HCT116 (cell line): Measurements from ENCODE around the gene HEXB. TPM values are rescaled to one million over a fixed set of nuclear protein-coding genes. Genes with fewer than 3 reads are reported as not detected.

Experiments used
- ATAC-seq: fragments of 200-7000 bp; cut with Tn5 transposase; 2 replicates; pipeline ENCODE4 v1.9.1; 2020; ENCODE audit warnings: mild to moderate bottlenecking, moderate library complexity
- BruUV-seq: library from RNA; stranded (reverse); fragments of 400-500 nt; replicated peaks from 2 replicates; lab custom pipeline; 2021; lab: Mats Ljungman, UMichigan
- CTCF ChIA-PET: fragments of 300-600 bp; sonication (Branson Sonifier 250); formaldehyde crosslinking; loops from one replicate; lab custom pipeline; 2021; ENCODE audit warnings: antibody characterized with exemption; lab: Charles Lee
- POLR2A ChIA-PET: fragments of 300-600, 350-600 bp; sonication (Branson Sonifier 250); formaldehyde crosslinking; loops from one replicate; lab custom pipeline; 2021; ENCODE audit warnings: antibody characterized with exemption; lab: Charles Lee
- RAD21 ChIA-PET, 2 experiments: fragments of 300-600 bp; sonication (Branson Sonifier 250); formaldehyde crosslinking; loops; one replicate each; lab custom pipeline; 2023; ENCODE audit warnings: low total read pairs in 2 of 2; ENCODE audit not compliant: uncharacterized antibody in 2 of 2, unreplicated experiment in 2 of 2, low non-redundant PET in 1 of 2; lab: Charles Lee
- DNase-seq: peaks from one replicate; pipeline ENCODE4 v3.0.0-alpha.2; 2010; ENCODE audit warnings: low read depth, low spot score
- H2AFZ ChIP-seq: fragments of 200-600 bp; shearing (Covaris generic), sonication (generic); 2 replicates; pipeline ENCODE4 v1.6.1; 2017; ENCODE audit warnings: low read depth, mixed run types, mixed read lengths, antibody characterized with exemption, low read length; ENCODE audit not compliant: poor library complexity, severe bottlenecking
- H3K27ac ChIP-seq: 2 replicates; pipeline ENCODE4 v1.5.1; 2012; ENCODE audit warnings: low read depth, low read length
- H3K27me3 ChIP-seq: fragments of 200-600 bp; sonication (generic); 2 replicates; pipeline ENCODE4 v1.6.1; 2016; ENCODE audit warnings: mixed run types, low read length, mixed read lengths; ENCODE audit not compliant: insufficient read depth
- H3K36me3 ChIP-seq, 2 experiments: fragments of 200-500 bp in 1 of 2; fragments of 200-600 bp in 1 of 2; sonication (Bioruptor generic) in 1 of 2; sonication (generic) in 1 of 2; 2 replicates each; pipeline versions ENCODE4 v1.5.1 to v1.6.1; 2014 to 2016; ENCODE audit warnings: low read length in 2 of 2, inconsistent platforms in 1 of 2, mixed read lengths in 1 of 2, mixed run types in 1 of 2; ENCODE audit not compliant: insufficient read depth in 2 of 2, control insufficient read depth in 1 of 2
- H3K4me1 ChIP-seq, 2 experiments: fragments of 200-600 bp in 1 of 2; sonication (generic) in 1 of 2; 2 replicates each; pipeline versions ENCODE4 v1.5.1 to v1.6.1; 2012 to 2017; ENCODE audit warnings: low read length in 2 of 2, inconsistent platforms in 1 of 2, mild to moderate bottlenecking in 1 of 2, mixed read lengths in 1 of 2, mixed run types in 1 of 2, moderate library complexity in 1 of 2; ENCODE audit not compliant: insufficient read depth in 2 of 2, control insufficient read depth in 1 of 2
- H3K4me2 ChIP-seq: fragments of 200-600 bp; sonication (generic); 2 replicates; pipeline ENCODE4 v1.6.1; 2017; ENCODE audit warnings: mixed run types, low read length, mixed read lengths
- H3K4me3 ChIP-seq, 2 experiments: fragments of 200-600 bp in 1 of 2; sonication (generic) in 1 of 2; replicated peaks in 1 of 2; 2 replicates each; pipeline ENCODE4 v1.5.1; 2011 to 2016; ENCODE audit warnings: low read length in 2 of 2, control low read depth in 1 of 2, low read depth in 1 of 2, mild to moderate bottlenecking in 1 of 2, mixed read lengths in 1 of 2, mixed run types in 1 of 2
- H3K79me2 ChIP-seq: fragments of 200-600 bp; sonication (generic); 2 replicates; pipeline ENCODE4 v1.6.1; 2017; ENCODE audit warnings: mild to moderate bottlenecking, mixed run types, low read length, moderate library complexity, mixed read lengths; ENCODE audit not compliant: insufficient read depth
- H3K9ac ChIP-seq: fragments of 200-600 bp; sonication (generic); 2 replicates; pipeline ENCODE4 v1.6.1; 2016; ENCODE audit warnings: low read length, mixed read lengths
- H3K9me2 ChIP-seq: fragments of 200-600 bp; sonication (generic), shearing (Covaris generic); 2 replicates; pipeline ENCODE4 v1.6.1; 2017; ENCODE audit warnings: mixed run types, mild to moderate bottlenecking, moderate library complexity; ENCODE audit not compliant: insufficient read depth
- H3K9me3 ChIP-seq, 2 experiments: fragments of 200-500 bp in 1 of 2; fragments of 200-600 bp in 1 of 2; sonication (Bioruptor generic) in 1 of 2; sonication (generic) in 1 of 2; 2 replicates each; pipeline ENCODE4 v1.6.1; 2014 to 2017; ENCODE audit warnings: low read length in 2 of 2, mixed read lengths in 2 of 2, inconsistent platforms in 1 of 2, low read depth in 1 of 2, mild to moderate bottlenecking in 1 of 2, mixed run types in 1 of 2, moderate library complexity in 1 of 2; ENCODE audit not compliant: control insufficient read depth in 1 of 2, insufficient read depth in 1 of 2
- H4K20me1 ChIP-seq: fragments of 200-600 bp; sonication (generic), shearing (Covaris generic); 2 replicates; pipeline ENCODE4 v1.6.1; 2017; ENCODE audit warnings: mixed run types, mild to moderate bottlenecking, moderate library complexity; ENCODE audit not compliant: insufficient read depth
- CBX3 ChIP-seq: IDR thresholded peaks from 2 replicates; pipeline ENCODE4 v1.6.1; 2012; ENCODE audit warnings: low read depth
- CEBPB ChIP-seq: IDR thresholded peaks from 2 replicates; pipeline ENCODE4 v1.6.1; 2012; ENCODE audit warnings: low read depth
- JUND ChIP-seq: IDR thresholded peaks from 2 replicates; pipeline ENCODE4 v1.6.1; 2012
- POLR2A ChIP-seq: IDR thresholded peaks from 2 replicates; pipeline ENCODE4 v1.7.0; 2011; ENCODE audit warnings: borderline replicate concordance; ENCODE audit not compliant: insufficient read depth, insufficient read length; ENCODE audit errors: extremely low read depth
- POLR2AphosphoS5 ChIP-seq: IDR thresholded peaks from 2 replicates; pipeline ENCODE4 v1.6.1; 2011; ENCODE audit warnings: mild to moderate bottlenecking, low read depth, low read length, moderate library complexity
- SRF ChIP-seq: IDR thresholded peaks from 2 replicates; pipeline ENCODE4 v1.6.1; 2012; ENCODE audit warnings: low read depth
- ZNF274 ChIP-seq: fragments of 200-500 bp; sonication (Bioruptor generic); IDR thresholded peaks from 2 replicates; pipeline ENCODE4 v1.6.1; 2014; ENCODE audit warnings: mild to moderate bottlenecking, low read depth, low read length, inconsistent platforms
- intact Hi-C: fragments of 100-400 bp; cut with micrococcal nuclease; formaldehyde crosslinking; loops from 2 replicates; pipeline ENCODE4 v1.10.0; 2022
- total RNA-seq: library from RNA; stranded (reverse); gene quantifications from one replicate; pipeline ENCODE4 v1.2.1, GENCODE V29; 2021; ENCODE audit not compliant: unreplicated experiment
- TF ChIP-seq, protein P1 (sequence below), 3 experiments: fragments of 200-600 bp in 1 of 3; sonication (generic) in 1 of 3; IDR thresholded peaks in 2 of 3; conservative IDR thresholded peaks in 1 of 3; 2 replicates each; pipeline ENCODE4 v1.5.1; 2012 to 2017; ENCODE audit warnings: low read depth in 2 of 3, low read length in 2 of 3, antibody characterized with exemption in 1 of 3, borderline replicate concordance in 1 of 3, control low read depth in 1 of 3, mild to moderate bottlenecking in 1 of 3, mixed read lengths in 1 of 3, mixed run types in 1 of 3, moderate library complexity in 1 of 3; ENCODE audit not compliant: insufficient read depth in 1 of 3
- TF ChIP-seq, protein P2 (sequence below): IDR thresholded peaks from 2 replicates; pipeline ENCODE4 v1.6.1; 2012
- TF ChIP-seq, protein P3 (sequence below): IDR thresholded peaks from 2 replicates; pipeline ENCODE4 v1.6.1; 2011; ENCODE audit warnings: mild to moderate bottlenecking, low read length, moderate library complexity; ENCODE audit not compliant: insufficient replicate concordance; ENCODE audit errors: extremely low read depth

Gene HEXB
- total RNA-seq, 1 experiment from 2014 or later: 123 TPM

DNA sequence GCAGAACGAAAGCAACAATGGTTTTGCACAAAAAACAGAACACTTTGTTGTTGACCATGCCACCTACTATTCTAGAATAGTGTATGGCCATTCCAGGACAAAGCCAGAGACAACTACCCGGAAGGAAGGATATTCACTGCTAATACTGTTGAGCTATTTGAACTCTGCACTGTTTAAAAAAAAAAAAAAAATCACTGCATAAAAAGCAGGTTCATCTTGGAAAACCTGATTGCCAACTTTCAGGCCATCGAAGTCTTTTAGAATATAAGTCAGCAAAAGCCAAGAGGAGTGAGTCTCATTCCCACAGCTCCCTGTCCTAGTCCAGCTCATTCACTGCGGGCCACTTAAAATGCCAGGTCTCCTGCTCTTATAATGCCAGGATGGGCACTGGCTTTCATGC lies 48.5 kb upstream of the HEXB start:
- ChIA-PET RAD21 (no interaction called here), POLR2A (no interaction called here), CTCF (no interaction called here)
- Histone ChIP-seq H4K20me1 (peaks cover 5% of the 10 kb centered on the region; the same call in 1 of the 2 replicates), H3K4me3 (no peak overlapping the region), H3K9me3 (no peaks in the 10 kb centered on the region), H3K27ac (no peak overlapping the region), H2AFZ (no peak overlapping the region), H3K36me3 (peaks cover 9 to 10% of the 10 kb centered on the region in 2 experiments; a peak in 3 of 4 replicates), H3K27me3 (no peaks in the 10 kb centered on the region), H3K9me2 (no peaks in the 10 kb centered on the region), H3K4me2 (no peak overlapping the region), H3K9ac (no peak overlapping the region), H3K79me2 (peaks cover 49% of the 10 kb centered on the region), H3K4me1 (peaks cover 63 to 69% of the 10 kb centered on the region in 2 experiments)
- BruUV-seq: no TSS peak
- intact Hi-C loops: no loop called here
- TF ChIP-seq JUND (no peak), POLR2AphosphoS5 (no peak), SRF (no peak), CBX3 (no peak), POLR2A (no peak), CEBPB (no peak), ZNF274 (no peak)
- TF ChIP-seq, protein P1, sequence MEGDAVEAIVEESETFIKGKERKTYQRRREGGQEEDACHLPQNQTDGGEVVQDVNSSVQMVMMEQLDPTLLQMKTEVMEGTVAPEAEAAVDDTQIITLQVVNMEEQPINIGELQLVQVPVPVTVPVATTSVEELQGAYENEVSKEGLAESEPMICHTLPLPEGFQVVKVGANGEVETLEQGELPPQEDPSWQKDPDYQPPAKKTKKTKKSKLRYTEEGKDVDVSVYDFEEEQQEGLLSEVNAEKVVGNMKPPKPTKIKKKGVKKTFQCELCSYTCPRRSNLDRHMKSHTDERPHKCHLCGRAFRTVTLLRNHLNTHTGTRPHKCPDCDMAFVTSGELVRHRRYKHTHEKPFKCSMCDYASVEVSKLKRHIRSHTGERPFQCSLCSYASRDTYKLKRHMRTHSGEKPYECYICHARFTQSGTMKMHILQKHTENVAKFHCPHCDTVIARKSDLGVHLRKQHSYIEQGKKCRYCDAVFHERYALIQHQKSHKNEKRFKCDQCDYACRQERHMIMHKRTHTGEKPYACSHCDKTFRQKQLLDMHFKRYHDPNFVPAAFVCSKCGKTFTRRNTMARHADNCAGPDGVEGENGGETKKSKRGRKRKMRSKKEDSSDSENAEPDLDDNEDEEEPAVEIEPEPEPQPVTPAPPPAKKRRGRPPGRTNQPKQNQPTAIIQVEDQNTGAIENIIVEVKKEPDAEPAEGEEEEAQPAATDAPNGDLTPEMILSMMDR (IDR thresholded peaks at IDR 0.05 in 2 of 3, conservative IDR thresholded peaks at IDR 0.05 in 1 of 3; ENCODE audit: borderline replicate concordance in 1 of 3, insufficient read depth in 1 of 3, low read depth in 2 of 3, low read length in 2 of 3): no peak
- TF ChIP-seq, protein P2, sequence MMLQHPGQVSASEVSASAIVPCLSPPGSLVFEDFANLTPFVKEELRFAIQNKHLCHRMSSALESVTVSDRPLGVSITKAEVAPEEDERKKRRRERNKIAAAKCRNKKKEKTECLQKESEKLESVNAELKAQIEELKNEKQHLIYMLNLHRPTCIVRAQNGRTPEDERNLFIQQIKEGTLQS: no peak
- TF ChIP-seq, protein P3, sequence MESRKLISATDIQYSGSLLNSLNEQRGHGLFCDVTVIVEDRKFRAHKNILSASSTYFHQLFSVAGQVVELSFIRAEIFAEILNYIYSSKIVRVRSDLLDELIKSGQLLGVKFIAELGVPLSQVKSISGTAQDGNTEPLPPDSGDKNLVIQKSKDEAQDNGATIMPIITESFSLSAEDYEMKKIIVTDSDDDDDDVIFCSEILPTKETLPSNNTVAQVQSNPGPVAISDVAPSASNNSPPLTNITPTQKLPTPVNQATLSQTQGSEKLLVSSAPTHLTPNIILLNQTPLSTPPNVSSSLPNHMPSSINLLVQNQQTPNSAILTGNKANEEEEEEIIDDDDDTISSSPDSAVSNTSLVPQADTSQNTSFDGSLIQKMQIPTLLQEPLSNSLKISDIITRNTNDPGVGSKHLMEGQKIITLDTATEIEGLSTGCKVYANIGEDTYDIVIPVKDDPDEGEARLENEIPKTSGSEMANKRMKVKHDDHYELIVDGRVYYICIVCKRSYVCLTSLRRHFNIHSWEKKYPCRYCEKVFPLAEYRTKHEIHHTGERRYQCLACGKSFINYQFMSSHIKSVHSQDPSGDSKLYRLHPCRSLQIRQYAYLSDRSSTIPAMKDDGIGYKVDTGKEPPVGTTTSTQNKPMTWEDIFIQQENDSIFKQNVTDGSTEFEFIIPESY: no peak
- no peak for ATAC-seq
- DNase-seq: no peak
